SK-N-SH (cell line): Measurements from ENCODE around the gene STARD10. TPM values are rescaled to one million over a fixed set of nuclear protein-coding genes. Genes with fewer than 3 reads are reported as not detected.

Experiments
- CTCF ChIA-PET: fragments of 300-600, 350-600 bp; formaldehyde crosslinking; extraction: SDS; loops from one replicate; lab custom pipeline; 2021; lab: Yijun Ruan, JAX
- POLR2A ChIA-PET: fragments of 350-600 bp; sonication (Branson Sonifier 250); formaldehyde crosslinking; extraction: SDS; loops from one replicate; lab custom pipeline; 2020; ENCODE audit warnings: antibody characterized with exemption, inconsistent platforms; lab: Yijun Ruan, JAX
- DNase-seq: peaks from one replicate; pipeline ENCODE4 v3.0.0; 2012
- H2AFZ ChIP-seq: fragments of 200-600 bp; sonication (generic); 2 replicates; pipeline ENCODE4 v1.8.1; 2016; ENCODE audit warnings: antibody characterized with exemption, mild to moderate bottlenecking, low read depth
- H3F3A ChIP-seq: fragments of 200-600 bp; sonication (generic); replicated peaks from 2 replicates; pipeline ENCODE3; 2016; ENCODE audit warnings: antibody characterized with exemption, mild to moderate bottlenecking; ENCODE audit not compliant: insufficient read depth
- H3K27ac ChIP-seq, 2 experiments: fragments of 200-500 bp in 1 of 2; fragments of 200-600 bp in 1 of 2; sonication (Bioruptor generic) in 1 of 2; sonication (generic), shearing (Covaris generic) in 1 of 2; 2 replicates each; pipeline versions ENCODE4 v1.5.1 to v1.6.1; 2014 to 2016; ENCODE audit warnings: low read depth in 2 of 2, inconsistent platforms in 1 of 2, low read length in 1 of 2, mild to moderate bottlenecking in 1 of 2, mixed read lengths in 1 of 2
- H3K27me3 ChIP-seq: fragments of 200-600 bp; sonication (generic), shearing (Covaris generic); 2 replicates; pipeline ENCODE4 v1.6.1; 2016; ENCODE audit warnings: mixed run types; ENCODE audit not compliant: insufficient read depth
- H3K36me3 ChIP-seq, 2 experiments: fragments of 200-500 bp in 1 of 2; fragments of 200-600 bp in 1 of 2; sonication (Bioruptor generic) in 1 of 2; sonication (generic) in 1 of 2; replicated peaks in 1 of 2; 2 replicates each; pipeline versions ENCODE3 to v1.5.1; 2014 to 2016; ENCODE audit warnings: low read length in 1 of 2, mild to moderate bottlenecking in 1 of 2; ENCODE audit not compliant: insufficient read depth in 2 of 2, control insufficient read depth in 1 of 2
- H3K4me1 ChIP-seq, 2 experiments: fragments of 200-500 bp in 1 of 2; fragments of 200-600 bp in 1 of 2; sonication (Bioruptor generic) in 1 of 2; sonication (generic), shearing (Covaris generic) in 1 of 2; 2 replicates each; pipeline versions ENCODE4 v1.5.1 to v1.6.1; 2014 to 2016; ENCODE audit warnings: low read depth in 1 of 2, low read length in 1 of 2, mixed run types in 1 of 2; ENCODE audit not compliant: insufficient read depth in 2 of 2, control insufficient read depth in 1 of 2
- H3K4me2 ChIP-seq: fragments of 200-600 bp; sonication (generic), shearing (Covaris generic); 2 replicates; pipeline ENCODE4 v1.6.1; 2017; ENCODE audit warnings: mixed run types
- H3K4me3 ChIP-seq, 2 experiments: fragments of 200-500 bp in 1 of 2; fragments of 200-600 bp in 1 of 2; sonication (Bioruptor generic) in 1 of 2; sonication (generic), shearing (Covaris generic) in 1 of 2; 2 replicates each; pipeline versions ENCODE4 v1.5.1 to v1.8.1; 2014 to 2016; ENCODE audit warnings: low read depth in 2 of 2, inconsistent platforms in 1 of 2, low read length in 1 of 2, mild to moderate bottlenecking in 1 of 2, mixed read lengths in 1 of 2, moderate library complexity in 1 of 2
- H3K79me2 ChIP-seq: fragments of 200-600 bp; sonication (generic); 2 replicates; pipeline ENCODE4 v1.8.1; 2017; ENCODE audit warnings: mild to moderate bottlenecking; ENCODE audit not compliant: insufficient read depth
- H3K9ac ChIP-seq: fragments of 200-600 bp; sonication (generic); 2 replicates; pipeline ENCODE4 v1.6.1; 2017; ENCODE audit warnings: mixed run types
- H3K9me2 ChIP-seq: fragments of 200-600 bp; sonication (generic); 2 replicates; pipeline ENCODE4 v1.6.1; 2017; ENCODE audit warnings: mixed run types
- H3K9me3 ChIP-seq: fragments of 200-600 bp; sonication (generic); 2 replicates; pipeline ENCODE4 v1.6.1; 2017; ENCODE audit warnings: mixed run types, mild to moderate bottlenecking, moderate library complexity
- H4K20me1 ChIP-seq: fragments of 200-600 bp; sonication (generic); 2 replicates; pipeline ENCODE4 v1.6.1; 2017; ENCODE audit warnings: mild to moderate bottlenecking, mixed run types; ENCODE audit not compliant: insufficient read depth
- CHD2 ChIP-seq: fragments of 150-350 bp; IDR thresholded peaks from 2 replicates; pipeline ENCODE4 v1.6.1; 2018; ENCODE audit warnings: low read length; ENCODE audit not compliant: partially characterized antibody
- EZH2phosphoT487 ChIP-seq: fragments of 200-600 bp; sonication (generic); IDR thresholded peaks from 2 replicates; pipeline ENCODE4 v1.6.1; 2017; ENCODE audit warnings: low read depth, mixed run types, mild to moderate bottlenecking, antibody characterized with exemption, moderate library complexity, borderline replicate concordance
- FOSL2 ChIP-seq: IDR thresholded peaks from 2 replicates; pipeline ENCODE4 v1.4.0; 2012; ENCODE audit warnings: low read depth, mild to moderate bottlenecking, moderate library complexity, borderline replicate concordance
- FOXJ3 ChIP-seq: sonication (generic); formaldehyde crosslinking; IDR thresholded peaks from 2 replicates; pipeline ENCODE4 v1.5.1; 2020; ENCODE audit warnings: mild to moderate bottlenecking, missing genetic modification reagents
- FOXM1 ChIP-seq: IDR thresholded peaks from 2 replicates; pipeline ENCODE4 v1.4.0; 2012; ENCODE audit warnings: low read depth, mild to moderate bottlenecking
- MXI1 ChIP-seq: IDR thresholded peaks from 2 replicates; pipeline ENCODE4 v1.6.1; 2012; ENCODE audit warnings: mild to moderate bottlenecking, low read depth, low read length, improper control_type of control experiment
- RXRA ChIP-seq: IDR thresholded peaks from 2 replicates; pipeline ENCODE4 v1.4.0; 2012; ENCODE audit warnings: low read depth, mild to moderate bottlenecking, borderline replicate concordance
- TCF12 ChIP-seq: IDR thresholded peaks from 2 replicates; pipeline ENCODE4 v1.4.0; 2012
- TEAD4 ChIP-seq: IDR thresholded peaks from 2 replicates; pipeline ENCODE4 v1.4.0; 2012; ENCODE audit warnings: mild to moderate bottlenecking, borderline replicate concordance; ENCODE audit not compliant: insufficient read depth
- USF2 ChIP-seq: fragments of 150-350 bp; IDR thresholded peaks from 2 replicates; pipeline ENCODE4 v1.6.1; 2017; ENCODE audit warnings: antibody characterized with exemption, low read length, low read depth, borderline replicate concordance
- WGBS: methylation state at CpG from one replicate; pipeline ENCODE4 v1.1.6; 2017; ENCODE audit warnings: low lambda C conversion rate; 5-methylcytosine and 5-hydroxymethylcytosine counted together
- polyA plus RNA-seq, 3 experiments: library from polyadenylated mRNA; depleted of rRNA; stranded (reverse); fragments of >200 nt; gene quantifications; 2 replicates each; pipeline ENCODE4 v1.2.3, GENCODE V29; 2012
- TF ChIP-seq, protein P1 (sequence below): IDR thresholded peaks from 2 replicates; pipeline ENCODE4; 2012

The STARD10 gene
- polyA plus RNA-seq, 1 of the 3 experiments (the other 2 are of a cell fraction), result 47.7 TPM

DNA sequence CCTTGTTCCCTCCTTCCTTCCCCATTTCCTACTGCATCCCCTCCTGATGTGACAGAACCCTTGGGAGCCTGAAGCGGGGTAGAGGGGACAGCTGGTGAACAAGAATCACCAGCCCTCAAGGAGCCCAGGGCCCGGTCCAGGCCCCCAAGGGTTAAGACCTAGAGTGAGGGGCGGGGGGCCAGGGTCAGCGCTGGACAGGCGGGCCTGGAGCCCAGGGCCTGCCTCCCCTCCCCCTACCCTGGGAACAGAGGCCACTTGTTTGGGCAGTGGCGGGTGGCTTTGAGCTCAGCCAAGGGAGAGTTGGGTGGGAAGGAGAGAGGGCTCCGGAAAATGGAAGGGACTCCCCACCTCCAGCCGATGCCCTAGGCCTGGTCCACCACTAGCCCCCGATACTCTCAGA is 43.8 kb downstream of the STARD10 start (continued):
- TF ChIP-seq CHD2 (no peak), FOXM1 (no peak), USF2 (no peak), TCF12 (no peak)

- no peak overlapping the region for H3K9ac ChIP-seq
- H3K9me2 ChIP-seq, result no peaks in the 10 kb centered on the region
- H3K4me1 ChIP-seq, result peaks cover 4 to 54% of the 10 kb centered on the region in 2 experiments; a peak in 2 of 4 replicates
- no peaks in the 10 kb centered on the region for H3K36me3 ChIP-seq
- DNase-seq, result no peak
- H3F3A ChIP-seq, result no peaks in the 10 kb centered on the region
- CTCF ChIA-PET, result interaction anchor here (0.7 to 4.0 kb wide), 7 partner anchors 11 to 393 kb away, joined by 3 to 20 read pairs (median 4); partner anchors contain the start of gene STARD10
- H3K27me3 ChIP-seq, result no peaks in the 10 kb centered on the region
- no peak overlapping the region for H2AFZ ChIP-seq
- POLR2A ChIA-PET, result interaction anchor here (1.0 kb wide), 1 partner anchor 25 kb away, joined by 5 read pairs; no protein-coding TSS in a partner anchor
- no peak overlapping the region for H3K4me2 ChIP-seq
- H3K27ac ChIP-seq, result peak overlapping the region in 1 of 2 experiments; percentile 8; a peak in 1 of 4 replicates
- WGBS, result 97% methylated on average over 6 of the region's 6 CpGs
- peaks cover 31% of the 10 kb centered on the region; the same call in 1 of the 2 replicates for H3K79me2 ChIP-seq
- no peaks in the 10 kb centered on the region for H3K9me3 ChIP-seq
- TF ChIP-seq RXRA, result no peak
- no peak for TF ChIP-seq FOSL2
- H3K4me3 ChIP-seq, result no peak overlapping the region
- no peaks in the 10 kb centered on the region; the same call in 1 of the 2 replicates for H4K20me1 ChIP-seq
Observed at GRCh38 chr11:72747289-72747855, 46.5 kb downstream of the STARD10 start.

- Histone ChIP-seq H3K9me2 (no peaks in the 10 kb centered on the region), H3K36me3 (no peaks in the 10 kb centered on the region), H3K4me2 (no peak overlapping the region), H3K9ac (no peak overlapping the region), H2AFZ (no peak overlapping the region), H3K27me3 (no peaks in the 10 kb centered on the region), H3F3A (no peaks in the 10 kb centered on the region), H3K27ac (peak overlapping the region in 1 of 2 experiments; percentile 77; a peak in 1 of 4 replicates), H3K9me3 (no peaks in the 10 kb centered on the region), H4K20me1 (no peaks in the 10 kb centered on the region; the same call in 1 of the 2 replicates), H3K79me2 (peaks cover 28% of the 10 kb centered on the region; the same call in 1 of the 2 replicates), H3K4me1 (peaks cover 4 to 60% of the 10 kb centered on the region in 2 experiments; a peak in 2 of 4 replicates), H3K4me3 (no peak overlapping the region)
- ChIA-PET CTCF (interaction anchor here (0.7 to 4.0 kb wide), 9 partner anchors 9 to 542 kb away, joined by 3 to 20 read pairs (median 3); partner anchors contain the start of gene STARD10), POLR2A (interaction anchor here (1.0 kb wide), 1 partner anchor 24 kb away, joined by 5 read pairs; no protein-coding TSS in a partner anchor)
- 73% methylated on average over 2 of the region's 3 CpGs for WGBS
- TF ChIP-seq TEAD4 (no peak), EZH2phosphoT487 (no peak), MXI1 (no peak), FOXJ3 (no peak)
- TF ChIP-seq, protein P1, sequence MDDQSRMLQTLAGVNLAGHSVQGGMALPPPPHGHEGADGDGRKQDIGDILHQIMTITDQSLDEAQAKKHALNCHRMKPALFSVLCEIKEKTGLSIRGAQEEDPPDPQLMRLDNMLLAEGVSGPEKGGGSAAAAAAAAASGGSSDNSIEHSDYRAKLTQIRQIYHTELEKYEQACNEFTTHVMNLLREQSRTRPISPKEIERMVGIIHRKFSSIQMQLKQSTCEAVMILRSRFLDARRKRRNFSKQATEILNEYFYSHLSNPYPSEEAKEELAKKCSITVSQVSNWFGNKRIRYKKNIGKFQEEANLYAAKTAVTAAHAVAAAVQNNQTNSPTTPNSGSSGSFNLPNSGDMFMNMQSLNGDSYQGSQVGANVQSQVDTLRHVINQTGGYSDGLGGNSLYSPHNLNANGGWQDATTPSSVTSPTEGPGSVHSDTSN, result no peak
- DNase-seq, result no peak
Observed at GRCh38 chr11:72746821-72747220, 47.0 kb downstream of the STARD10 start.
